ENCODE measurements around the gene GOLGA6D. TPM values are rescaled to one million over a fixed set of nuclear protein-coding genes. Genes with fewer than 3 reads are reported as not detected.
"Not testable (repeated sequence)": the region's sequence is repeated elsewhere in the genome, so short reads cannot be mapped to it uniquely, and the experiment has no call there.

GOLGA6D gene
- total RNA-seq, 1 donor from 2014 or later, result not detected

- DNase-seq (ENCODE audit: low spot score in 2 of 2) (no peak), FAIRE-seq (no peak)
Observed at GRCh38 chr15:75328493-75329314, 46.1 kb downstream of the GOLGA6D start.

GRCh38 chr15:75329571-75329970 is 46.9 kb downstream of the GOLGA6D start:
- no peak for FAIRE-seq

GRCh38 chr15:75332093-75332492 is 49.5 kb downstream of the GOLGA6D start:
- not testable (repeated sequence) for DNase-seq (ENCODE audit: low spot score in 2 of 2); FAIRE-seq

More at GRCh38 chr15:75329571-75329970, 46.9 kb downstream of the GOLGA6D start:
- DNase-seq (ENCODE audit: low spot score in 2 of 2), result no peak

- FAIRE-seq; DNase-seq (ENCODE audit: low spot score in 2 of 2): not testable (repeated sequence)
Observed at GRCh38 chr15:75333654-75334419, 51.2 kb downstream of the GOLGA6D start.

GRCh38 chr15:75335313-75335704 is 52.7 kb downstream of the GOLGA6D start:
- no peak for FAIRE-seq
- no peak for DNase-seq (ENCODE audit: low spot score in 2 of 2)

- FAIRE-seq, result no peak
Observed at GRCh38 chr15:75335705-75336355, 53.2 kb downstream of the GOLGA6D start, which contains the start of gene COMMD4. Gene COMMD4, plus strand, starts transcription at chr15:75336063. Its CDS starts 27 bp downstream, at chr15:75336090.

GRCh38 chr15:75338661-75339240 is 56.1 kb downstream of the GOLGA6D start:
- DNase-seq (ENCODE audit: low spot score in 2 of 2) (no peak), FAIRE-seq (no peak)

More at GRCh38 chr15:75335705-75336355, 53.2 kb downstream of the GOLGA6D start, which contains the start of gene COMMD4:
- DNase-seq (ENCODE audit: low spot score in 2 of 2), result peak; percentile 67 to 73

- DNase-seq (ENCODE audit: low spot score in 2 of 2), result no peak
- FAIRE-seq, result no peak
Observed at GRCh38 chr15:75339531-75340240, 57.1 kb downstream of the GOLGA6D start.

GRCh38 chr15:75342221-75342620 is 59.6 kb downstream of the GOLGA6D start:
- DNase-seq (ENCODE audit: low spot score in 2 of 2) (no peak), FAIRE-seq (no peak)

- FAIRE-seq; DNase-seq (ENCODE audit: low spot score in 2 of 2): not testable (repeated sequence)
Observed at GRCh38 chr15:75343953-75344352, 61.3 kb downstream of the GOLGA6D start.

Small RNAs within 50 kb of the gene (small RNA-seq; reads per million reads assigned to genes)
- gene AC068338.1, result not detected
- not detected for gene RN7SL327P
- gene RN7SL489P, result not detected

Other genes starting within 250 kb of the GOLGA6D start
- 0.41 TPM for gene C15orf39, start 81.0 kb upstream of the GOLGA6D start, total RNA-seq
- not detected for gene GOLGA6C, start 24.5 kb upstream of the GOLGA6D start, total RNA-seq
- 21.2 TPM for gene COMMD4, start 53.2 kb downstream of the GOLGA6D start, total RNA-seq
- 21.6 TPM for gene NEIL1, start 64.2 kb downstream of the GOLGA6D start, total RNA-seq
- gene MAN2C1, start 85.8 kb downstream of the GOLGA6D start, total RNA-seq, result 58.7 TPM
- 24.9 TPM for gene SIN3A, start 168.9 kb downstream of the GOLGA6D start, total RNA-seq